ENCODE measurements around the gene LRRC4B.

LRRC4B gene

GRCh38 chr19:50563597-50563996, 4.6 kb downstream of the LRRC4B start:
- no peaks in the 10 kb centered on the region for H3K4me1 ChIP-seq (ENCODE audit: control insufficient read depth in 1 of 2, insufficient read depth in 1 of 2, low read depth in 1 of 2, low read length in 1 of 2)
- TF ChIP-seq, protein P1, sequence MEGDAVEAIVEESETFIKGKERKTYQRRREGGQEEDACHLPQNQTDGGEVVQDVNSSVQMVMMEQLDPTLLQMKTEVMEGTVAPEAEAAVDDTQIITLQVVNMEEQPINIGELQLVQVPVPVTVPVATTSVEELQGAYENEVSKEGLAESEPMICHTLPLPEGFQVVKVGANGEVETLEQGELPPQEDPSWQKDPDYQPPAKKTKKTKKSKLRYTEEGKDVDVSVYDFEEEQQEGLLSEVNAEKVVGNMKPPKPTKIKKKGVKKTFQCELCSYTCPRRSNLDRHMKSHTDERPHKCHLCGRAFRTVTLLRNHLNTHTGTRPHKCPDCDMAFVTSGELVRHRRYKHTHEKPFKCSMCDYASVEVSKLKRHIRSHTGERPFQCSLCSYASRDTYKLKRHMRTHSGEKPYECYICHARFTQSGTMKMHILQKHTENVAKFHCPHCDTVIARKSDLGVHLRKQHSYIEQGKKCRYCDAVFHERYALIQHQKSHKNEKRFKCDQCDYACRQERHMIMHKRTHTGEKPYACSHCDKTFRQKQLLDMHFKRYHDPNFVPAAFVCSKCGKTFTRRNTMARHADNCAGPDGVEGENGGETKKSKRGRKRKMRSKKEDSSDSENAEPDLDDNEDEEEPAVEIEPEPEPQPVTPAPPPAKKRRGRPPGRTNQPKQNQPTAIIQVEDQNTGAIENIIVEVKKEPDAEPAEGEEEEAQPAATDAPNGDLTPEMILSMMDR (IDR thresholded peaks at IDR 0.05): no peak
- H3K4me3 ChIP-seq (ENCODE audit: low read depth in 1 of 2, low read length in 1 of 2): no peak overlapping the region
- no peaks in the 10 kb centered on the region for H3K36me3 ChIP-seq
- peaks cover 74% of the 10 kb centered on the region for H3K27me3 ChIP-seq
- no peak overlapping the region for H3K27ac ChIP-seq
- no peaks in the 10 kb centered on the region for H3K9me3 ChIP-seq

DNA sequence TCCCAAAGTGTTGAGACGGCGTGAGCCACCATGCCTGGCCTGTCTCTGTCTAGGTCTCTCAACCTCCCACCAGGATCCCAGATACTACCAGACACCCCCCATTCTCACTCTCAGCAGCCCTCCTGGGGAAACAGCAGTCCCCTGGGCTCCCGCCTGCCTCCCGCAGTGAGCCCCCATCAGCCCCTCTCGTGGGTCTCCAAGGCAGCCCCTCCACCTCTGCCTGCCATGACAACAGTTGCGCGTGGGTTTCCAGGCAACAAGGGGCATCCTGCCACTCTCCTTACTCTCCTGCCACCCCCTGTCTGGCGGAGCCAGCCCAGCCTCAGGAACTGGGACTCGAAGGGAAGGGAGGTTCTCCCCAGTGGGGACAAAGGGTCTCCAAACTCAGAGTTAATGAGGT, 5.2 kb downstream of the LRRC4B start:
- H3K4me3 ChIP-seq (ENCODE audit: low read depth in 1 of 2, low read length in 1 of 2): no peak overlapping the region
- no peaks in the 10 kb centered on the region for H3K4me1 ChIP-seq (ENCODE audit: control insufficient read depth in 1 of 2, insufficient read depth in 1 of 2, low read depth in 1 of 2, low read length in 1 of 2)
- TF ChIP-seq, protein P1 (IDR thresholded peaks at IDR 0.05): no peak
- no peaks in the 10 kb centered on the region for H3K9me3 ChIP-seq
- no peak overlapping the region for H3K27ac ChIP-seq
- H3K27me3 ChIP-seq: peaks cover 74% of the 10 kb centered on the region
- H3K36me3 ChIP-seq: no peaks in the 10 kb centered on the region

DNA sequence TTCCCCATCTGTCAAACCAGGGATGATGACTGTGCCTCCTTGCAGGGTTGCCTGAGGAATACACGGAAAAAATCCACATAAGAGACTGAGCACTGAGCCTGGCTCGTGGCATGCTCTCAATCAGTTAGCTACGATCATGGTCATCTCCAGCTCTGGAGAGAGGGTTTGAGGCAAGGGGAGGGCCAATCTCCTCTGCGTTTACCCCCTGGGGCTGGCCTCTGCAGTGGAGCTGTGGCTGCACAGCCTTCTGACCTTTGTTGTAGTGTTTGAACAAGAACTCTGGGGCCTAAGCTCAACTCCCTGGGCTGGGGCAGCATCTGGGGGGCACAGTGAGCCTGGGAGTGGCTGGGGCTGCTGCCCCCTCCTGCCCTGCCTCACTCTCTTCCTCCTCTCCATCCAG, 5.9 kb downstream of the LRRC4B start:
- Histone ChIP-seq H3K4me3 (ENCODE audit: low read depth in 1 of 2, low read length in 1 of 2) (no peak overlapping the region), H3K27ac (no peak overlapping the region), H3K36me3 (no peaks in the 10 kb centered on the region), H3K9me3 (no peaks in the 10 kb centered on the region), H3K4me1 (ENCODE audit: control insufficient read depth in 1 of 2, insufficient read depth in 1 of 2, low read depth in 1 of 2, low read length in 1 of 2) (no peaks in the 10 kb centered on the region), H3K27me3 (peaks cover 74% of the 10 kb centered on the region)
- TF ChIP-seq, protein P1 (IDR thresholded peaks at IDR 0.05): no peak

GRCh38 chr19:50559636-50560035, 8.6 kb downstream of the LRRC4B start:
- H3K27me3 ChIP-seq: peaks cover 74% of the 10 kb centered on the region
- TF ChIP-seq, protein P1 (IDR thresholded peaks at IDR 0.05): no peak

DNA sequence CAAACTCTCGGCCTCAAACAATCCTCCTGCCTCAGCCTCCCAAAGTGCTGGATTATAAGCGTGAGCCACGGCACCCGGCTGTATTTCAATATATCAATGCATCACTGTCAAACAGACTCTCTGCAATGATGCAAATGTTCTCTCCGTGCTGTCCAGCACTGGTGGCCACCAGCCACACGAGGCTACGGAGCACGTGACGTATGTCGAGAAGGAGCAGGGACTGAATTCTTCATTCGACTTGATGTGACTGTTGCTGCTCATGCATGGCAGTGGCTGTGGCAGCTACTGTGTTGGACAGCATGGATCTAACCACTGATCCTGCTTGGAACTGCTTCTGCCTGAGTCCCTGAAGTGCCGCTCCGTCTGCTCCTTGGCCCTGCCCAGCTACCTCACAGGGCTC, 9.8 kb downstream of the LRRC4B start:
- no peaks in the 10 kb centered on the region for H3K36me3 ChIP-seq
- H3K27ac ChIP-seq: no peak overlapping the region
- H3K27me3 ChIP-seq: peaks cover 72% of the 10 kb centered on the region
- H3K4me1 ChIP-seq (ENCODE audit: control insufficient read depth in 1 of 2, insufficient read depth in 1 of 2, low read depth in 1 of 2, low read length in 1 of 2): peaks cover 3 to 9% of the 10 kb centered on the region in 2 experiments
- no peaks in the 10 kb centered on the region for H3K9me3 ChIP-seq
- H3K4me3 ChIP-seq (ENCODE audit: low read depth in 1 of 2, low read length in 1 of 2): no peak overlapping the region
- TF ChIP-seq, protein P1 (IDR thresholded peaks at IDR 0.05): no peak

More at GRCh38 chr19:50559636-50560035, 8.6 kb downstream of the LRRC4B start:
- Histone ChIP-seq H3K36me3 (no peaks in the 10 kb centered on the region), H3K4me1 (ENCODE audit: control insufficient read depth in 1 of 2, insufficient read depth in 1 of 2, low read depth in 1 of 2, low read length in 1 of 2) (peaks cover 3 to 9% of the 10 kb centered on the region in 2 experiments), H3K27ac (no peak overlapping the region), H3K4me3 (ENCODE audit: low read depth in 1 of 2, low read length in 1 of 2) (no peak overlapping the region), H3K9me3 (no peaks in the 10 kb centered on the region)

DNA sequence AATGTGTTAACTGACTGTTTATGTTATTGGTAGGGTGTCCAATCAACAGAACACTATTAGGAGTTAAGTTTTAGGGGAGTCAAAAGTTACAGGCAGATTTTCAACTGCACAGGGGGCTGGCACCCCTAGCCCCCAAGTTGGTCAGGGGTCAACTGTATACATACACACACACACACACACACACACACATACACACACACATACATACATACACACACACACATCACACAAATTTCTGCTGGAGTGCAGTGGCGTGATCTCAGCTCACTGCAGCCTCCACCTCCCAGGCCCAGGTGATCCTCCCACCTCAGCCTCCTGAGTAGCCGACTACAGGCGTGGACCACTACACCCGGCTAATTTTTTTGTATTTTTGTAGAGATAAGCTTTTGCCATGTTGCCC, 10.2 kb downstream of the LRRC4B start:
- H3K27ac ChIP-seq: no peak overlapping the region
- H3K4me1 ChIP-seq (ENCODE audit: control insufficient read depth in 1 of 2, insufficient read depth in 1 of 2, low read depth in 1 of 2, low read length in 1 of 2): peaks cover 3 to 9% of the 10 kb centered on the region in 2 experiments
- no peaks in the 10 kb centered on the region for H3K9me3 ChIP-seq
- peaks cover 72% of the 10 kb centered on the region for H3K27me3 ChIP-seq
- TF ChIP-seq, protein P1 (IDR thresholded peaks at IDR 0.05): no peak
- H3K4me3 ChIP-seq (ENCODE audit: low read depth in 1 of 2, low read length in 1 of 2): no peak overlapping the region
- no peaks in the 10 kb centered on the region for H3K36me3 ChIP-seq

Measured in neutrophil (primary cell).